AG08395 (cell line): ENCODE measurements around the gene ZNF786.
"Not testable (repeated sequence)": the region's sequence is repeated elsewhere in the genome, so short reads cannot be mapped to it uniquely, and the experiment has no call there.

Experiments used
- DNase-seq: peaks from one replicate; pipeline ENCODE4 v3.0.0; 2012; ENCODE audit warnings: mixed read lengths, low spot score

The ZNF786 gene

GRCh38 chr7:149077594-149077993 lies 12.9 kb downstream of the ZNF786 start:
- no peak for DNase-seq

GRCh38 chr7:149075286-149075685 lies 15.2 kb downstream of the ZNF786 start:
- DNase-seq, result no peak

- no peak for DNase-seq
Observed at GRCh38 chr7:149074116-149074885, 16.2 kb downstream of the ZNF786 start.

- no peak for DNase-seq
Observed at GRCh38 chr7:149072438-149072775, 18.1 kb downstream of the ZNF786 start.

- DNase-seq, result no peak
Observed at GRCh38 chr7:149071641-149072437, 18.7 kb downstream of the ZNF786 start.

- DNase-seq, result no peak
Observed at GRCh38 chr7:149071182-149071635, 19.3 kb downstream of the ZNF786 start.

- DNase-seq, result no peak
Observed at GRCh38 chr7:149070372-149071125, 20.0 kb downstream of the ZNF786 start.

- no peak for DNase-seq
Observed at GRCh38 chr7:149067869-149068268, 22.6 kb downstream of the ZNF786 start.

- DNase-seq, result no peak
Observed at GRCh38 chr7:149063476-149063875, 27.0 kb downstream of the ZNF786 start.

- DNase-seq, result not testable (repeated sequence)
Observed at GRCh38 chr7:149062217-149062899, 28.2 kb downstream of the ZNF786 start.

GRCh38 chr7:149060156-149060555 lies 30.4 kb downstream of the ZNF786 start:
- DNase-seq, result no peak

- no peak for DNase-seq
Observed at GRCh38 chr7:149053885-149054284, 36.6 kb downstream of the ZNF786 start.

GRCh38 chr7:149053384-149053783 lies 37.1 kb downstream of the ZNF786 start:
- no peak for DNase-seq

GRCh38 chr7:149050941-149051340 lies 39.6 kb downstream of the ZNF786 start:
- peak; percentile 14 for DNase-seq

GRCh38 chr7:149048805-149049204 lies 41.7 kb downstream of the ZNF786 start:
- DNase-seq, result no peak

- no peak for DNase-seq
Observed at GRCh38 chr7:149046416-149046815, 44.1 kb downstream of the ZNF786 start.

GRCh38 chr7:149043936-149044335 lies 46.6 kb downstream of the ZNF786 start:
- no peak for DNase-seq

GRCh38 chr7:149041350-149041749 lies 49.2 kb downstream of the ZNF786 start:
- DNase-seq, result no peak

GRCh38 chr7:149038641-149039040 lies 51.9 kb downstream of the ZNF786 start:
- not testable (repeated sequence) for DNase-seq

GRCh38 chr7:149036676-149037075 lies 53.8 kb downstream of the ZNF786 start:
- no peak for DNase-seq

GRCh38 chr7:149031353-149031910 lies 59.1 kb downstream of the ZNF786 start:
- DNase-seq, result no peak

GRCh38 chr7:149030439-149030838 lies 60.1 kb downstream of the ZNF786 start:
- not testable (repeated sequence) for DNase-seq
